Measurements from ENCODE around the gene PXMP2.

- no peak for TF ChIP-seq GATA3 (IDR thresholded peaks at IDR 0.05; ENCODE audit: low read depth, low read length)
- TF ChIP-seq GATA2 (IDR thresholded peaks at IDR 0.05; ENCODE audit: low read depth, low read length), result no peak
These were observed 18.1 kb upstream of the PXMP2 start for GRCh38 chr12:132669166-132669879.
